DOHH2 (cell line): ENCODE results near the gene FOXP3.

Source experiments
- H3F3A ChIP-seq: fragments of 200-600 bp; sonication (generic), shearing (Covaris generic); 2 replicates; pipeline ENCODE4 v1.6.0; 2016; ENCODE audit warnings: antibody characterized with exemption, mild to moderate bottlenecking; ENCODE audit not compliant: control insufficient read depth, insufficient read depth
- H3K27ac ChIP-seq: fragments of 200-600 bp; sonication (generic); 2 replicates; pipeline ENCODE4 v1.5.1; 2014; ENCODE audit warnings: low read depth, mild to moderate bottlenecking, low read length, moderate library complexity
- H3K27me3 ChIP-seq: fragments of 200-600 bp; sonication (generic); 2 replicates; pipeline ENCODE4 v1.6.1; 2014; ENCODE audit warnings: mild to moderate bottlenecking, low read length, mixed read lengths; ENCODE audit not compliant: control insufficient read depth
- H3K36me3 ChIP-seq: fragments of 200-600 bp; sonication (generic); 2 replicates; pipeline ENCODE4 v1.6.1; 2014; ENCODE audit warnings: mild to moderate bottlenecking, low read length, moderate library complexity, mixed read lengths; ENCODE audit not compliant: control insufficient read depth
- H3K4me1 ChIP-seq: fragments of 200-600 bp; sonication (generic); 2 replicates; pipeline ENCODE4 v1.6.1; 2014; ENCODE audit warnings: mild to moderate bottlenecking, low read length, mixed read lengths; ENCODE audit not compliant: control insufficient read depth
- H3K4me2 ChIP-seq: fragments of 200-600 bp; sonication (generic); 2 replicates; pipeline ENCODE4 v1.6.0; 2014; ENCODE audit warnings: mild to moderate bottlenecking, low read length, moderate library complexity
- H3K4me3 ChIP-seq: fragments of 200-600 bp; sonication (generic); 2 replicates; pipeline ENCODE4 v1.5.1; 2014; ENCODE audit warnings: mild to moderate bottlenecking, low read length, mixed read lengths
- H3K79me2 ChIP-seq: fragments of 200-600 bp; sonication (generic); 2 replicates; pipeline ENCODE4 v1.6.1; 2014; ENCODE audit warnings: mild to moderate bottlenecking, low read length, mixed read lengths; ENCODE audit not compliant: control insufficient read depth
- H3K9me2 ChIP-seq: fragments of 200-600 bp; sonication (generic); replicated peaks from 2 replicates; pipeline ENCODE4 v1.6.1; 2014; ENCODE audit warnings: mild to moderate bottlenecking, low read length, mixed read lengths; ENCODE audit not compliant: control insufficient read depth
- H3K9me3 ChIP-seq: fragments of 200-600 bp; sonication (generic); 2 replicates; pipeline ENCODE4 v1.6.1; 2014; ENCODE audit warnings: antibody characterized with exemption, low read length, mixed read lengths; ENCODE audit not compliant: control insufficient read depth, insufficient read depth
- H4K20me1 ChIP-seq: fragments of 200-600 bp; sonication (generic); 2 replicates; pipeline ENCODE4 v1.6.0; 2014; ENCODE audit warnings: low read depth, mild to moderate bottlenecking, antibody characterized with exemption, low read length, moderate library complexity; ENCODE audit not compliant: control insufficient read depth, insufficient read depth
- CTCF ChIP-seq: fragments of 200-600 bp; sonication (generic); IDR thresholded peaks from one replicate; pipeline ENCODE4 v1.5.1; 2014; ENCODE audit warnings: antibody characterized with exemption, mild to moderate bottlenecking, low read depth, low read length; ENCODE audit not compliant: poor library complexity, severe bottlenecking
- EZH2phosphoT487 ChIP-seq: fragments of 200-600 bp; sonication (generic); IDR thresholded peaks from 2 replicates; pipeline ENCODE4 v1.6.1; 2017; ENCODE audit warnings: borderline replicate concordance, mild to moderate bottlenecking, antibody characterized with exemption, low read length, moderate library complexity, mixed read lengths

The FOXP3 gene

GRCh38 chrX:49290215-49290614 lies 25.7 kb upstream of the FOXP3 start:
- no peaks in the 10 kb centered on the region for H3K79me2 ChIP-seq
- H3K4me3 ChIP-seq, result no peak overlapping the region
- no peak overlapping the region for H3K27ac ChIP-seq
- no peaks in the 10 kb centered on the region for H3F3A ChIP-seq
- TF ChIP-seq CTCF (no peak), EZH2phosphoT487 (no peak)
- H3K27me3 ChIP-seq, result no peaks in the 10 kb centered on the region
- H3K4me2 ChIP-seq, result no peak overlapping the region
- no peaks in the 10 kb centered on the region for H4K20me1 ChIP-seq
- no peaks in the 10 kb centered on the region for H3K9me3 ChIP-seq
- no peaks in the 10 kb centered on the region for H3K4me1 ChIP-seq
- H3K36me3 ChIP-seq, result no peaks in the 10 kb centered on the region
- H3K9me2 ChIP-seq, result no peaks in the 10 kb centered on the region

GRCh38 chrX:49287665-49288064 lies 23.2 kb upstream of the FOXP3 start:
- H4K20me1 ChIP-seq, result no peaks in the 10 kb centered on the region
- no peaks in the 10 kb centered on the region for H3K9me3 ChIP-seq
- H3K4me1 ChIP-seq, result no peaks in the 10 kb centered on the region
- H3K9me2 ChIP-seq, result no peaks in the 10 kb centered on the region
- H3K79me2 ChIP-seq, result no peaks in the 10 kb centered on the region
- H3K4me2 ChIP-seq, result no peak overlapping the region
- no peak overlapping the region for H3K4me3 ChIP-seq
- no peaks in the 10 kb centered on the region for H3K36me3 ChIP-seq
- TF ChIP-seq CTCF (no peak), EZH2phosphoT487 (no peak)
- no peaks in the 10 kb centered on the region for H3K27me3 ChIP-seq
- H3K27ac ChIP-seq, result no peak overlapping the region
- no peaks in the 10 kb centered on the region for H3F3A ChIP-seq

GRCh38 chrX:49286581-49286980 lies 22.1 kb upstream of the FOXP3 start:
- no peak overlapping the region for H3K4me2 ChIP-seq
- H3K4me1 ChIP-seq, result no peaks in the 10 kb centered on the region
- no peaks in the 10 kb centered on the region for H4K20me1 ChIP-seq
- no peak overlapping the region for H3K4me3 ChIP-seq
- TF ChIP-seq CTCF (no peak), EZH2phosphoT487 (no peak)
- H3K27ac ChIP-seq, result no peak overlapping the region
- no peaks in the 10 kb centered on the region for H3K9me2 ChIP-seq
- no peaks in the 10 kb centered on the region for H3K27me3 ChIP-seq
- no peaks in the 10 kb centered on the region for H3F3A ChIP-seq
- H3K9me3 ChIP-seq, result no peaks in the 10 kb centered on the region
- no peaks in the 10 kb centered on the region for H3K79me2 ChIP-seq
- no peaks in the 10 kb centered on the region for H3K36me3 ChIP-seq

GRCh38 chrX:49286136-49286535 lies 21.6 kb upstream of the FOXP3 start:
- Histone ChIP-seq H4K20me1 (no peaks in the 10 kb centered on the region), H3K4me2 (no peak overlapping the region), H3K79me2 (no peaks in the 10 kb centered on the region), H3K27ac (no peak overlapping the region), H3F3A (no peaks in the 10 kb centered on the region), H3K27me3 (no peaks in the 10 kb centered on the region), H3K9me3 (no peaks in the 10 kb centered on the region), H3K4me3 (no peak overlapping the region), H3K4me1 (no peaks in the 10 kb centered on the region), H3K36me3 (no peaks in the 10 kb centered on the region), H3K9me2 (no peaks in the 10 kb centered on the region)
- TF ChIP-seq CTCF (no peak), EZH2phosphoT487 (no peak)
